ENCODE results near the gene RGL2.

GRCh38 chr6:33330736-33331135 is 32.0 kb upstream of the RGL2 start:
- TF ChIP-seq CTCF (IDR thresholded peaks at IDR 0.05) (no peak), POLR2A (IDR thresholded peaks at IDR 0.05) (no peak)

All from thyroid gland (tissue), 4 donors.